Hepatic stellate cell (primary cell): ENCODE measurements around the gene ATP9B.
A peak's percentile ranks its signal among the peaks of the same experiment; 100 is the strongest.

ENCODE experiments used
- DNase-seq: peaks from one replicate; pipeline ENCODE4 v3.0.0; 2011; ENCODE audit warnings: low spot score

ATP9B gene

DNA sequence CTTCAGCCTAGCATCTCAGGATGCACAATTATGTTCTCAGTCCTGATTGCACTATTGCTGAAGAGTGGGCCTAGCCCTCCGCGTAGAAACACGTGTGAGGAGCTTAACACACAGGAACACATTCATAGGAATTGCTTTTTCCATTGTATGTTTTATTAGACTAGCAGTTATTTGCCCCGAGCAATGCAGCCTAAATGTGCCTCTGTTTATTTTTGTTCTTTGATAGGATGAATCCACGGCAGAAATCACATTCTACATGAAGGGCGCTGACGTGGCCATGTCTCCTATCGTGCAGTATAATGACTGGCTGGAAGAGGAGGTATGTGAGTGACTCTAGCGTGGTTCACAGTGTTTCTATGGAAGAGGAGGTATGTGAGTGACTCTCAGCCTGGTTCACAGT, 260.6 kb downstream of the ATP9B start:
- no peak for DNase-seq

DNA sequence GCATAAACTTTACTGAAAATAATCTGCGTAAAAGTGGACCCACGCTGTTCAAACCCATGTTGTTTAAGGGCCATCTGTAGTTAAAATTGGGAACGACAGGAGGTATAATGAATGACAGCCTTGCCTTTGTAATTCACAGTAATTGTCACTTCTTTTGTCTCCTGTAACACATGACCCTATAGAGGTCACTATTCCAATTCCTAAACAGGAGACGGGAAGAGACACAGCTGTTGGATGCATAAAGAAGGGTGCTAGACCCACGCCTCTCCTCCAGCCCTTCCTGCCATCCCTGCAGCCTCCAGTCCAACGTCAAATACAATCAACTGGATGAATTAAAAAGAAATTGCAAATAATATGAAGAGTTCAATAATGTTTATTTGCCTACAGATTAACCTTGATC, 263.5 kb downstream of the ATP9B start:
- DNase-seq = no peak

DNA sequence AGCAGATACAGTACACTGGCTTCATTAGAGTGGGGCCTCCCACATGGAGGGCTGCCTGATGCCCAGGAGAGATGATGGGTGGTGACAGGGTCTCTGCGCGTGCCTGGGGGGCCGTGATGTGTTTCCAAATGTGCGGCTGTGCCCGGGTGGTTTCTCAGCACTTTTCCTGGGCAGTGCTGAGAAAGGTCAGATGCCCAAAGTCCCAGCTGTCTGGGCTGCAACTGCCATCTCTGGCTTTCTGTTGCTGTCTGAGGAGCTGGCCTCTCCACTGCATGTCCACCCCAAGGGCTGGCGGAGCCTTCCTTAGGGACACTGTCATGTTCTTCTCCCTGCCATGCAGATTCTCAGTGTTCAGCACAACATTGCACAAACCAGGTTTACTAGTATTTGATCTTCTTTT, 263.9 kb downstream of the ATP9B start:
- DNase-seq = no peak

DNA sequence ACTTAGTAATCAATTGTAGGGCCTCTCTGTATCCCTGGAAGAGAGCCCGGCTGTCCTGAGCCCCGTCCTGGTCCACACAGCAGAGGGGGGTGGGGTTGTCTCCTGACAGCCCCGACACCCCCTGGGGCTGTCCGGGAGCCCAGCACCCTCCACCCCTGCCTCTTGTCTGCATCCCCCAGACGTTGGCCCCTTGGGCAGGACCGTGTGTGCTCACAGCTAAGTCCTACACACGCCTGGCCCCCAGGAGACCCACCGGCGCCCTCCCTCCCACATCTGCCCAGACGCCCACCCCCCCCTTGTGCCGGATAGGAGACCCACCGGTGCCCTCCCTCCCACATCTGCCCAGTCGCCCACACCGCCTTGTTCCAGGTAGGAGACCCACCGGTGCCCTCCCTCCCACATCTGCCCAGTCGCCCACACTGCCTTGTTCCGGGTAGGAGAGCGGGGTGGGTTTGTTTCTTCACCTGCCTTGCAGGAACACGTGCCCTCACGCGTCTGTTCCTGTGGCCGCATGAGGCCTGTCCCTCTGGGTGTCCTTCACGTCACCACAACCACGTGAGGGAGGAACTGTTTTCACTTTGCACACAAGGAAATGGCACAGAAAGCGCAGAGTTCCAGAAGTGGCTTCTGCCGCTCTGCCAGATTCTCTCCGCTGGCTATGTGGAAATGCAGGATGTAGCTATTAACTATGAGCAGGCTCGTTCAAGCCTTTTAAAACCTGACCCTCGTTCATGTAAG, 265.5 kb downstream of the ATP9B start:
- DNase-seq = no peak

DNA sequence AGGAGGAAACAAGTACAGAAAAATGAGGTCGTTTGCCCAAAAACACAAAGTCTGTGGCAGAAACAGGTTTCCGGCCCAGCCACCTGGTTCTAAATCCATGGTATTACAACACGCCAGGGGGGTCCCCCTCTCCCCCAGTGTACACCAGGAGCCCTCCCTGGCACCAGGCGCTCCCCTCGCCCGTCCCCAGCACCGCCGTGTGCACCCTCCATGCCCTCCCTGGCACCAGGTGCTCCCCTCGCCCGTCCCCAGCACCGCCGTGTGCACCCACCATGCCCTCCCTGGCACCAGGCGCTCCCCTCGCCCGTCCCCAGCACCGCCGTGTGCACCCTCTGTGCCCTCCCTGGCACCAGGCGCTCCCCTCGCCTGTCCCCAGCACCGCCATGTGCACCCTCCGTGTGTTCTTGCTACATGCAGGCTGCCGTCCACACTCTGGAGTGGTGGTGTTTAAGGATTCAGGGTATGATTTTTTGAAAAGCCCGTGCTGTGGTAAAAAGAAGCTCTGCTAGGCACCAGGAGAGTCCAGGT, 266.7 kb downstream of the ATP9B start:
- no peak for DNase-seq

DNA sequence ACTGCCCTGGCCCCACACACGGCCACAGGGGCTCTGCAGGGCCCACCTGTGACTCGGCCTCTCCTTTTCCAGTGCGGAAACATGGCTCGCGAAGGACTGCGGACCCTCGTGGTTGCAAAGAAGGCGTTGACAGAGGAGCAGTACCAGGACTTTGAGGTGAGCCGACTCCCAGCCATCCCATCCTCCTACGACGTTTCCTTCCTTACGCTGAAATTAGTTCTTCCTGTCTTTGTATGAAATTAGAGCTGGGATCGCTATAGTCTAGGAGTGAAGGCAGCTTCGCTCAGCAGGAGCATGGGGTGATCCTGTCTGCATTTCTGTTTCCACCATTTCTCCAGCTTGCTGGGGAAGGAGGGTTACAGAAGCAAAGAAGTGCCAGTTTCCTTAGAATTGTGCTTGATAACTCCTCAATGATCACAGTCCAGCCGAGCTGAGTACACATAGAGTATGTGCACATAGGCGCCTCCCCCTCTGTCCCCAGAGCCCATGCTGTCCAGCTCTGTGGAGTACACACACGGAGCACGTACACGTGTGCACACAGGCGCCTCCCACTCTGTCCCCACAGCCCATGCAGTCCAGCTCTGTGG, 267.5 kb downstream of the ATP9B start:
- no peak for DNase-seq

DNA sequence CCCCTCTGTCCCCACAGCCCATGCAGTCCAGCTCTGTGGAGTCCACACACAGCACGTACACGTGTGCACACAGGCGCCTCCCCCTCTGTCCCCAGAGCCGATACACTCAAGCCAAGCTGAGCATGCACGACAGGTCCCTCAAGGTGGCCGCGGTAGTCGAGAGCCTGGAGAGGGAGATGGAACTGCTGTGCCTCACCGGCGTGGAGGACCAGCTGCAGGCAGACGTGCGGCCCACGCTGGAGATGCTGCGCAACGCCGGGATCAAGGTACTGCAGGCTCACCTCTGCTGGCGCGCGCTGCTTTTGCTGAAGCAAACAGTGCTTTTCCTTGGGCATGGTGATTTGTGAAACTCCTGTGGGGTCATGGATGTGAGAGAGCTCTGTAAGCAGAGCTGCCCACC, 268.0 kb downstream of the ATP9B start:
- DNase-seq = no peak

DNA sequence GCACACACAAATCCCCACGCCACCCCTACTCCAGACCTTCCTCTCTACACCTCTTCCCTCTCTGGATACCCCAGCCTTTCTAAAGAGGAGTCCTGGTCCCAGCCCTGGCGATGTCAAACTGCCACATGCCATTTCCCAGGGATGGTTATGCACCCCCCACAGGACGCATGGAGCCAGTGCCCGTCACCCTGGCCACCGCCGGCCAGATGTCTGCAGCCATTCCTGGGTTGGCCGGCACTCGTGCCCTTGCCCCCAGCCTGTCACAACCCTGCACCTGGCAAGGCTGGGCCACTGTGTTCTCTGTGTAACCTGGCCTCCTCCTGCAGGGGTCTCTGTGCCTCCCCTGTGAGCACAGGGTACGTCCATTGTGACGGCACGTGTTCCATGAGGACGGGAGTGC, 268.4 kb downstream of the ATP9B start:
- no peak for DNase-seq

DNA sequence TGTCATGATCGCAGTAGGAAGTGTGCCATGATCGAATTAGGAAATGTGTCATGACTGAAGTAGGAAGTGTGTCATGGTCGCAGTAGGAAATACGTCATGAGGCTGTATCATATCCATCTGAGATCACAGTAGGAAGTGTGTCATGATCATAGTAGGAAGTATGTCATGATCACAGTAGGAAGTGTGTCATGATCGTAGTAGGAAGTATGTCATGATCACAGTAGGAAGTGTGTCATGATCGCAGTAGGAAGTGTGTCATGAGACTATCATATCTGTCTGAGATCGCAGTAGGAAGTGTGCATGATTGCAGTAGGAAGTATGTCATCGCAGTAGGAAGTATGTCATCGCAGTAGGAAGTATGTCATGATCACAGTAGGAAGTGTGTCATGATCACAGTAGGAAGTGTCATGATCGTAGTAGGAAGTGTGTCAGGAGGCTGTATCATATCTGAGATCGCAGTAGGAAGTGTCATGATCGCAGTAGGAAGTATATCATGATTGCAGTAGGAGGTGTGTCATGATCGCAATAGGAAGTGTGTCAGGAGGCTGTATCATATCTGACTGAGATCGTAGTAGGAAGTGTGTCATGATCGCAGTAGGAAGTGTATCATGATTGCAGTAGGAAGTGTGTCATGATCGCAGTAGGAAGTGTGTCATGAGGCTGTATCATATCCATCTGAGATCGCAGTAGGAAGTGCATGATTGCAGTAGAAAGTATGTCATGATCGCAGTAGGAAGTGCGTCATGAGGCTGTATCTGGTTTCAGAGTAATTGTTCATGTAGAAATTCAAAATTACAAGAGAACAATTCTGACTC, 270.1 kb downstream of the ATP9B start:
- DNase-seq = no peak

DNA sequence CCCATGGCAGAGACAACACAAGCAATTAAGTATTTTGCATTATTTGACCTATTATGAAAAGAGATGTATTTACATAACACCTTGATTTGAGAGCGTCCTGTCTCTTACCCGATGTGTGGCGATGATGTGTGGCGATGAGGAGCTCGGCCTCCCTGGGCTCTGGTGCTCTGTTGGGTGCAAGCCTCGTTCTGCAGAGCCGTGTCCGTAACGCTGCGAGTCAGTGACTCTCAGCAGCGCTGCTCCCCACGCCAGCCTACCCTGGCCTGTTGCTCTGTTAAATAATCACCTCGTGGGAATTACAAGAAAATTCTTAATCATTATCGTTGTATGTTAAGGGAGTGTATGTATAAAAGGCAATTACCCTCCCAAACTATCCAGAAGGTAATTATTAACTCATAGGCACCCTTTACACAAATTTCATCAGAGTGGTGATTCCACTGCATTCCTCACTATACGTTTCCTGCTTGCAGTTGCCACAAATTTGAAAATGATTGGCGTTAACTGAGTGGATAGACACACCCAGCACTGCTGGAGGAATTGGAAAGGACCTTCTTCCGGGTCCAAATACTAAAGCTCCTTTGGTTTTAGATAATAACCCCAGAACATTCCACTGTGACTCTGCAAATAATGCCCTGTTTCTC, 274.5 kb downstream of the ATP9B start:
- DNase-seq = no peak

DNA sequence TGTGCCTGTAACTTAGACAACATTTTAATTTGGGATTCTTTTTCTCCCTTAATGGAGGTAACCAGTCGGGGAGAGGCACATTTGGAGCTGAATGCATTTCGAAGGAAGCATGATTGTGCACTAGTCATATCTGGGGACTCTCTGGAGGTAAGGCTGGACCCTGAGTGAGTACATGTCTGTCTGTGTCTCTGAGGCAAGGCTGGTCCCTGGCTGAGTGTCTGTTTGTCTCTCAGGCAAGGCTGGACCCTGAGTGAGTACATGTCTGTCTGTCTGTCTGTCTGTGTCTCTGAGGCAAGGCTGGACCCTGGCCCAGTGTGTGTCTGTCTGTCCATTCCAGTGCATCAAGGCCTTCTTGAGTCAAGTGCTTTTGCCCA, 275.0 kb downstream of the ATP9B start:
- no peak for DNase-seq

DNA sequence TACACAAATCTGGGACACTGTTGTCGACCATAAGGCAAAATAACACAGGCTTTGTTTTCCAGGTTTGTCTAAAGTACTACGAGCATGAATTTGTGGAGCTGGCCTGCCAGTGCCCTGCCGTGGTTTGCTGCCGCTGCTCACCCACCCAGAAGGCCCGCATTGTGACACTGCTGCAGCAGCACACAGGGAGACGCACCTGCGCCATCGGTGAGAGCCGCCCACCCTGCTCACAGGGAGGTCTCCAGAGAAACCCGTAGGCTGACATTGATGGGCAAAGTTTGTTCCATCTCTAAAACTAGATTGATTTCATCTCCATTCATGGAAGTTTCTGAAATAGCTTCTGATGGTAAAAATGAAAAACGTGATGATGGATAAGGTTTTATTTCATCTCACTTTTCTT, 276.2 kb downstream of the ATP9B start:
- no peak for DNase-seq

DNA sequence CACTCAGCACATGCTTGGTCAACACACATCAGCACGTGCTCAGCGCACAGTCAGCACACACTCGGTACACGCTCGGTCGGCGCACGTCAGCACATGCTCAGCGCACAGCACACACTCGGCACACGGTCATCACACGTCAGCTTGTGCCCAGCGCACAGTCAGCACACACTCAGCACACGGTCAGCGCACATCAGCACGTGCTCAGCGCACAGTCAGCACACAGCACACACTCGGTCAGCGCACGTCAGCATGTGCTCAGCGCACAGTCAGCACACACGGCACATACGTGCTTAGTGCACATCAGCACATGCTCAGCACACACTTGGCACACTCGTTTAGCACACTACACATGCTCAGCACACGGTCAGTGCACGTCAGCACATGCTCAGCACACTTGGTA, 276.8 kb downstream of the ATP9B start:
- DNase-seq = no peak

DNA sequence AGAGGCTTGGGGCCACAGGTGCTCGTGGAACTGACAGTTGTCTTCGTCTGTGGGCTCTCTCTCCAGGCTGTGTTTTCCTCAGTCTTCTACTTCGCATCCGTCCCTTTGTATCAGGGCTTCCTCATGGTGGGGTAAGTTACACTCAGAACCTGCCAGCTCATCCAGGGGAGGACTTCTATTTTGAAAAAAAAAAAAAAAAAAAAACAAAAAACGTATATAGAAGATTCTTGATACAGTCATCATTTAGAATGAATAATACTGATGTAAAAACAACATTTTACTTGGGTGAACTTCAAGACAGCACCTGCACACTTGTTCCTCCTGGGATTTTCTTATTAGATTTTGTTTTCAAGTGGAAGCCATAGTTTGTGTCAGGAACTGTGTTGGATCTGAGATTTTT, 278.9 kb downstream of the ATP9B start:
- peak; percentile 23 for DNase-seq

DNA sequence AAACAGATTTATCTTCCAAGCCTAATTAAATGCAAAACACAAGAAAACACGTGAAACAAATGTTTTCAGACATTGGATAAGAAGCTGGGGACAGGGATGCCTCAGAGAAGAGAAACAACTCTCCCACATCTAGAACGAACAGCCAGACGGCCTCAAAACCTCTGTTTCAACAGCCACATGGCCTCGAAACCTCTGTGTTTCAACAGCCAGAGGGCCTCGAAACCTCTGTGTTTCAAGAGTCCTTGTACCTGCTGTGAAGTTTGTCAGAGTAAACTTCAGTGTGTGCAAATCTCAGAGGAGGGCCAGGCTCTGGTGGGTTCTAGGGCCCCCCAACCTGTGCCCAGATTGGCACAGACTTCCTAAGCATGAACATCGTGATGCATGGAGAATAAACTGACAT, 283.2 kb downstream of the ATP9B start:
- DNase-seq = no peak

DNA sequence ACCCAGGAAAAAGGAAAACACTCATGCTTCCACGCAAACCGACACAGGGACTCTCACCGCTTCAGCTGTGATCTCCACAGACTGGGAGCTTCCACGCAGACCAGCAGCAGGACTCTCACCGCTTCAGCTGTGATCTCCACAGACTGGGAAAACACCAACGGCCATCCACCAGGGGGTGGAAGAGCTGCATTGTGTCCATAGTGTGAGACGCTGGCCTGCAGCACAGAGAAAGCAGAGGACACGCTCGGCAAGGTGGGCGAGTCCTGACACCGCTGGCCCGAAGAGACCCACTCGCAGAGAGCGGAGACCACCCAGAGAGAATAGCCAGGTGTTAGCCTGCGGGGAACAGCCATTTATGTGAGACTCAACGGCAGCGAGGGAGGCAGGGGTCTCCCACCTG, 284.1 kb downstream of the ATP9B start:
- DNase-seq = peak; percentile 24

DNA sequence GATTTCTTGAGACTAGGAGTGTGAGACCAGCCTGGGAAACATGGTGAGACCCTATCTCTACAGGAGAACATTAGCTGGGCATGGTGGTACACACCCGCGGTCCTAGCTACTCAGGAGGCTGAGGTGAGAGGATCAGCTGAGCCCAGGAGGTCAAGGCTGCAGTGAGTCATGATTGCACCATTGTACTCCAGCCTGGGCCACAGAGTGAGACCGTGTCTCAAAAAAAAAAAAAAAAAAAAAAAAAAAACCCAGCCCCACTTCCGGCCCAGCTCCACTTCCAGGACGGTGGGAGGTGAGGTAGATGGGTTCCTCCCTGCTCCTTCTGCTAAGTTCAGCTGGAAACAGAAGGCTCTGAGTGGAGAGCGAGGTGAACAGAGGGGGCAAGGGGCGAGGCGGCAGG, 285.2 kb downstream of the ATP9B start:
- DNase-seq = no peak

DNA sequence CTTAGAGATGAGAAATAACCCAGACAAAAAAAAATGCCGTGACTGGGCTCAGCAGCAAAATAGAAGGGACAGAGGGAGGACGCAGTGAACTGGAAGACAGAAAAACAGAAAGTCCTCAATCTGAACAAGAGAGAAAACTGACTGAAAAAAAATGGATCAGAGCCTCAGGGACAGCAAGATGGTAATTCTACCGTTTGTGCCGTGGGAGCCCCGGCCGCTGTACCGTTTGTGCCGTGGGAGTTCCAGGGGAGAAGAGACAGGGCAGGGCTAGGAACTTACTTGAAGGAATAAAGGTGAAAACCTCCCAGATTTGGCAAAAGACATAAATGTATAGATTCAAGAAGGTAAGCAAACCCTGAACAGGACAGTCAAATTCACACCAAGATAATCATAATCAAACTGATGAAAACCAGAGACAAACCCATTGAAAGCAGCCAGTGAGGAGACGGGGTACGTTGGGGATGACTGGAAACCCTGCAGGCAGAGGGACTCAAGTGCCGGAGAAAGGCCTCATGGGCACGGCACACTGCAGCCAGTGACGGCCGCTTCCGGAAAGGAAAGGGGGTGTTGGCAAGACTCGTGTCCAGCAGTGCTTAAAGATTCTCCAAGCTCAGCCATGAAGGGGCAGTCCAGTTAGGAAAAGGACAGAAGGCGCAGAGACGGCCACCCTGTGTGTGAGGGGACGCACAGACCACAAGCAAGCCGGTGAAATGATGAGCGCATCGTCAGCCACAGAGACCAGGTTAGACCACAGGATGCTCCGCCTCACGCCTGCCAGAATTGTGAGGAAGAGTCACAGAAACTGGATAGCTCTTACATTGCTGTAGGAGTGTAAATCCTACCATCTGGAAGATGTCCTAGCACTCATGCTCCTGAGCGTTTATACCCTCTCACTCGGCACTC, 286.5 kb downstream of the ATP9B start:
- DNase-seq = no peak

DNA sequence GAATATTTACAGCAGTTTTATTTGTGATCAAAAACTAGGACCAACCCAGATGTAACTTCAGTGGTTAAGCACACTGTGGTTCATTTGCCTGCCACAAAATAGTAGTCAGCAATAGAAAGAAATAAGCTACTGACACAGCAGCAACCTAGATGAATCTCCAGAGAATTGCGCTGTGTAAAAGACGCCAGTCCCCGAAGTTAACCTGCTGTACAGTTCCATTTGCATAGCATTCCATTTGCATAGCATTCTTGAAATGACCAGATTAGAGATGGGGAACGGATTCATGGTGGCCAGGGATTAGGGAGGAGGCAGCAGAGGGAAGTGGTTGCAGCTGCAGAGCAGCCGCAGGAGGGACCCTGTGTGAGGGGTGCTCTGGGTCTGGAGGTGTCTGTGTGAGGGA, 287.2 kb downstream of the ATP9B start:
- no peak for DNase-seq

DNA sequence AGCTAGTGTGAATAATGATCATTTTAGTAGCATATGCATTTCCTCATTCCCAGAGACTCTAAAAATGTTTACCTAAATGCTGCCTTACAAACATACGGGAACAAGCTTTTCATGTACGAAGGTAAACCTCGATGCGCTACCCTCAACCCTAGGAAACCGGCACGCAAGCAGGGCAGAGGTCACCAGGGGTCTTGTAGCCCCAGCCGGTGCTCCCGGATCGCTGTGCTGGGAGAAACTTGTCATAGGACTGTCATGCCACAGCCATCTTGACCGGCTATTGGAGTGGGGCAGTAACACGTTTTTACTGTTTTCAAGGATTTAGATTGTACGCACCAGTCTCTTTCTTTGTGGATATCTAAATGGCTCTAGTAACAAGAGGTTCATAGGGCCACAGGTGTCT, 291.7 kb downstream of the ATP9B start:
- DNase-seq = no peak

DNA sequence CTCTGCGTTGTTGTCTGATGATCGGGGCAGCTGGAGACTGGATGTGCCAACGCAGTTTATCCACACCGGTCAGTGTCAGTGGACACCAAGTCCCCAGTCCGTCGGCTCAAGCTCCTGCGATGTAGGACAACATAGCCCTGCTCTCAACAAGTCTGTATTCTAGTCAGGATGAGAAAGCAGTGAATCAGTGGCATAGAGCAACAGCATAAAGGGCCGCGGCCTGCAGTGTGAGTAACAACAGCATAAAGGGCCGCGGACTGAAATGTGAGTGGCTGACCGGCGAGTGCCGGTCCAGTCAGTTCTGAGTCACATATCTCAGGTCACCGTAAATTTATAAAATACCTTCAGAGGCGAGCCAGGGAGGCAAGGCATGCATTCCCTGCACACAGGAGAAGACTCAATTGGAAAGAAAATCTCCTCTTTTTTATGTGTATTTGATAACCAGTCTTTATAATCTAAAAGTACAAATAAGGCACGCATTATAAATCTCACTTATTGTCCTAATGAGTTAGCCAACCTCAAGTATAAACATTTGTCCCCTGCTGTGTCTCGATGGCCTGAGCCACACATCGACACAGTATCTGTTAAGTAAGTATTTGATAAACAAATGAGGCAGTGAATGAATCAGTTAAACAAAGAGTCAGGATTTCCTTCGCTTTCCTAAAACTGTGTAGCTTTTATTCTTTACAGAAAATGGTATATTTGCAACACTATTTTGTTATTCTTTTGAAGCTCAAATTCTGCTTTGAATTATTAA, 292.8 kb downstream of the ATP9B start:
- no peak for DNase-seq
